A549 (cell line): ENCODE data around the gene PPP6R3. TPM values are rescaled to one million over a fixed set of nuclear protein-coding genes. Genes with fewer than 3 reads are reported as not detected.

Source experiments
- ATAC-seq, 2 experiments: fragments of 200-7000 bp in 1 of 2; fragments of >200 bp in 1 of 2; cut with Nextera tagmentation in 1 of 2; cut with Tn5 transposase in 1 of 2; 3 replicates each; pipeline versions ENCODE4 v1.8.0 to v1.9.1; 2018 to 2020; ENCODE audit warnings: mild to moderate bottlenecking in 1 of 2, moderate library complexity in 1 of 2
- CTCF ChIA-PET: fragments of 300-600 bp; sonication (Branson Sonifier 250); formaldehyde crosslinking; extraction: SDS; loops from one replicate; lab custom pipeline; 2021; ENCODE audit warnings: antibody characterized with exemption, inconsistent platforms; lab: Yijun Ruan, JAX
- POLR2A ChIA-PET: fragments of 350-600 bp; formaldehyde crosslinking; extraction: SDS; loops from one replicate; lab custom pipeline; 2021; ENCODE audit warnings: antibody characterized with exemption, inconsistent platforms; lab: Yijun Ruan, JAX
- DNase-seq, 2 experiments: peaks; one replicate each; pipeline versions ENCODE4 v3.0.0 to v3.0.0-alpha.2; 2011 to 2016; ENCODE audit warnings: low read depth in 1 of 2, low spot score in 1 of 2
- FAIRE-seq: peaks from 2 replicates; lab custom pipeline; 2011; peaks lifted over from hg19 to GRCh38; lab: Jason Lieb, UNC
- H3K27ac ChIP-seq, 2 experiments: fragments of >200 bp; sonication (Bioruptor Twin); formaldehyde crosslinking; 3 replicates each; pipeline ENCODE4 v1.5.1; 2016 to 2017
- H3K4me1 ChIP-seq: fragments of >200 bp; sonication (Bioruptor Twin); formaldehyde crosslinking; 3 replicates; pipeline ENCODE4 v1.6.1; 2016
- H3K4me2 ChIP-seq: fragments of >200 bp; sonication (Bioruptor Twin); formaldehyde crosslinking; 3 replicates; pipeline ENCODE4 v1.6.1; 2016
- H3K4me3 ChIP-seq: fragments of >200 bp; sonication (Bioruptor Twin); formaldehyde crosslinking; 3 replicates; pipeline ENCODE4 v1.5.1; 2016
- H3K9me3 ChIP-seq: fragments of >200 bp; sonication (Bioruptor Twin); formaldehyde crosslinking; 3 replicates; pipeline ENCODE4 v1.6.1; 2016
- BHLHE40 ChIP-seq: IDR thresholded peaks from 2 replicates; pipeline ENCODE4 v1.6.1; 2012; ENCODE audit warnings: low read depth, low read length, inconsistent platforms
- CHD4 ChIP-seq: fragments of 200-600 bp; sonication (generic); IDR thresholded peaks from 2 replicates; pipeline ENCODE4 v1.6.1; 2016; ENCODE audit warnings: antibody characterized with exemption, mild to moderate bottlenecking, borderline replicate concordance
- EHMT2 ChIP-seq: fragments of 200-600 bp; sonication (generic); IDR thresholded peaks from 2 replicates; pipeline ENCODE4 v1.6.1; 2016; ENCODE audit warnings: antibody characterized with exemption, low read depth, mild to moderate bottlenecking, moderate library complexity
- HDAC2 ChIP-seq: fragments of 200-600 bp; sonication (generic); IDR thresholded peaks from 2 replicates; pipeline ENCODE4 v1.6.1; 2016
- HEYL ChIP-seq: fragments of 250-450 bp; sonication (Bioruptor Pico); IDR thresholded peaks from 2 replicates; pipeline ENCODE4 v1.8.0; 2021; ENCODE audit warnings: mild to moderate bottlenecking, moderate library complexity
- HOXB13 ChIP-seq: fragments of 250-450 bp; sonication (Bioruptor Pico); IDR thresholded peaks from 2 replicates; pipeline ENCODE4 v1.5.0; 2020; ENCODE audit warnings: low read depth, mild to moderate bottlenecking, moderate library complexity
- HOXB5 ChIP-seq: fragments of 250-450 bp; sonication (Bioruptor Pico); IDR thresholded peaks from 2 replicates; pipeline ENCODE4 v1.5.0; 2020; ENCODE audit warnings: mild to moderate bottlenecking, moderate library complexity
- JUN ChIP-seq, 2 experiments: fragments of >200 bp; sonication (Bioruptor Twin); formaldehyde crosslinking; IDR thresholded peaks; 2 replicates in 1 of 2; 3 replicates in 1 of 2; pipeline ENCODE4 v1.6.1; 2016 to 2017
- JUNB ChIP-seq: fragments of >200 bp; sonication (Bioruptor Twin); formaldehyde crosslinking; IDR thresholded peaks from 2 replicates; pipeline ENCODE4 v1.6.1; 2016
- KDM1A ChIP-seq: fragments of 200-600 bp; sonication (generic); IDR thresholded peaks from 2 replicates; pipeline ENCODE4 v1.6.1; 2016; ENCODE audit warnings: low read depth, mild to moderate bottlenecking
- MYC ChIP-seq: IDR thresholded peaks from 2 replicates; pipeline ENCODE4 v1.6.1; 2012; ENCODE audit warnings: mild to moderate bottlenecking, inconsistent platforms, low read length, improper control_type of control experiment, borderline replicate concordance
- NPAS2 ChIP-seq: fragments of 250-450 bp; sonication (Bioruptor Pico); IDR thresholded peaks from 2 replicates; pipeline ENCODE4 v1.8.0; 2022; ENCODE audit warnings: mild to moderate bottlenecking, moderate library complexity, borderline replicate concordance
- POLR2AphosphoS2 ChIP-seq: conservative IDR thresholded peaks from 2 replicates; pipeline ENCODE4 v1.6.1; 2012; ENCODE audit warnings: low read length, improper control_type of control experiment, inconsistent platforms
- ZFP36 ChIP-seq: fragments of 450-650 bp; IDR thresholded peaks from 2 replicates; pipeline ENCODE4 v1.6.1; 2014; ENCODE audit warnings: borderline replicate concordance; ENCODE audit not compliant: partially characterized antibody
- ZNF302 ChIP-seq: fragments of 250-450 bp; sonication (Bioruptor Pico); IDR thresholded peaks from 2 replicates; pipeline ENCODE4 v1.9.0; 2021; ENCODE audit warnings: inconsistent platforms, mild to moderate bottlenecking, moderate library complexity
- WGBS: methylation state at CpG from one replicate; pipeline ENCODE4 v1.1.6; 2017; ENCODE audit errors: missing lambda C conversion rate; 5-methylcytosine and 5-hydroxymethylcytosine counted together
- polyA plus RNA-seq, 4 experiments: library from polyadenylated mRNA; depleted of rRNA in 3 of 4; stranded (reverse); fragments of >200 nt; fragmentation: RNase III in 1 of 4; extraction: RNeasy Plus Mini Kit Qiagen cat#74134 plus additional on column Dnase treatment in 1 of 4; gene quantifications; 2 replicates in 3 of 4; 3 replicates in 1 of 4; pipeline ENCODE4 v1.2.3, GENCODE V29; 2011 to 2017
- TF ChIP-seq, protein P1 (sequence below): fragments of 250-450 bp; sonication (Bioruptor Pico); IDR thresholded peaks from 2 replicates; pipeline ENCODE4 v1.5.0; 2020; ENCODE audit warnings: low read depth, mild to moderate bottlenecking, moderate library complexity
- TF ChIP-seq, protein P2 (sequence below): fragments of >200 bp; sonication (Bioruptor Twin); formaldehyde crosslinking; IDR thresholded peaks from 3 replicates; pipeline ENCODE4 v1.6.1; 2016
- TF ChIP-seq, protein P3 (sequence below): fragments of 200-600 bp; sonication (generic); IDR thresholded peaks from 2 replicates; pipeline ENCODE4 v1.6.1; 2016; ENCODE audit warnings: antibody characterized with exemption, mild to moderate bottlenecking, moderate library complexity
- TF ChIP-seq, protein P4 (sequence below): fragments of 150-350 bp; IDR thresholded peaks from 2 replicates; pipeline ENCODE4 v1.6.1; 2014; ENCODE audit warnings: low read depth, mild to moderate bottlenecking, low read length
- TF ChIP-seq, protein P5 (sequence below): fragments of 450-650 bp; IDR thresholded peaks from 2 replicates; pipeline ENCODE4 v1.6.1; 2014; ENCODE audit warnings: antibody characterized with exemption
- TF ChIP-seq, protein P6 (sequence below): IDR thresholded peaks from 2 replicates; pipeline ENCODE4 v1.6.1; 2012

PPP6R3 gene
- polyA plus RNA-seq, 2 of the 4 experiments (the other 2 are of a cell fraction) = 69.7 to 114 TPM

DNA sequence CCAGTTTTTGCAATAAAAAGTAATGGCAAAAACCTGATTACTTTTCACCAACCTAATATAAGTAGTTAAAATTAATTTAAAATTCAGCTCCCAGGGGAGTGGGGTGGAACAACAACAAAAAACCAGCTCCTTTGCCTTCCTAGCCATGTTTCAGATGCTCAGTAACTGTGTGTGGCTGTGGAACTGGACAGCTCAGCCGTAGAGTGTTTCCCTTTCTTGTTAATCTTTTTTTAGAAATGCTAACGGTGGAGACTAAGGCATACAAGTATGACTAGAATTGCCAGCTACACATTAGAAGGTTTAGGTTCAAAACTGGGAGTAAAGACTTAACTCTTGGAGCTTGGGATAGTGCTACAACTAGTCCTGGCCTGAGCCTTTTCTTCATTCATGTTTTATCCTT lies 45.0 kb downstream of the PPP6R3 start:
- 57% methylated on average over 2 of the region's 2 CpGs for WGBS
- no peak for FAIRE-seq
- no peak for ATAC-seq
- no peak overlapping the region for H3K4me2 ChIP-seq
- ChIA-PET CTCF (interaction anchor here (0.6 to 1.6 kb wide), 2 partner anchors 16 to 248 kb away, joined by 3 read pairs; no protein-coding TSS in a partner anchor), POLR2A (no interaction called here)
- H3K9me3 ChIP-seq = no peaks in the 10 kb centered on the region
- no peak overlapping the region for H3K27ac ChIP-seq
- no peak overlapping the region for H3K4me3 ChIP-seq
- no peak for TF ChIP-seq POLR2AphosphoS2
- TF ChIP-seq, protein P1, sequence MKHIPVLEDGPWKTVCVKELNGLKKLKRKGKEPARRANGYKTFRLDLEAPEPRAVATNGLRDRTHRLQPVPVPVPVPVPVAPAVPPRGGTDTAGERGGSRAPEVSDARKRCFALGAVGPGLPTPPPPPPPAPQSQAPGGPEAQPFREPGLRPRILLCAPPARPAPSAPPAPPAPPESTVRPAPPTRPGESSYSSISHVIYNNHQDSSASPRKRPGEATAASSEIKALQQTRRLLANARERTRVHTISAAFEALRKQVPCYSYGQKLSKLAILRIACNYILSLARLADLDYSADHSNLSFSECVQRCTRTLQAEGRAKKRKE (CRISPR knock-in tag) = no peak
- TF ChIP-seq, protein P2, sequence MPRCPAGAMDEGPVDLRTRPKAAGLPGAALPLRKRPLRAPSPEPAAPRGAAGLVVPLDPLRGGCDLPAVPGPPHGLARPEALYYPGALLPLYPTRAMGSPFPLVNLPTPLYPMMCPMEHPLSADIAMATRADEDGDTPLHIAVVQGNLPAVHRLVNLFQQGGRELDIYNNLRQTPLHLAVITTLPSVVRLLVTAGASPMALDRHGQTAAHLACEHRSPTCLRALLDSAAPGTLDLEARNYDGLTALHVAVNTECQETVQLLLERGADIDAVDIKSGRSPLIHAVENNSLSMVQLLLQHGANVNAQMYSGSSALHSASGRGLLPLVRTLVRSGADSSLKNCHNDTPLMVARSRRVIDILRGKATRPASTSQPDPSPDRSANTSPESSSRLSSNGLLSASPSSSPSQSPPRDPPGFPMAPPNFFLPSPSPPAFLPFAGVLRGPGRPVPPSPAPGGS = no peak
- peaks cover 16% of the 10 kb centered on the region for H3K4me1 ChIP-seq
- no peak for DNase-seq

DNA sequence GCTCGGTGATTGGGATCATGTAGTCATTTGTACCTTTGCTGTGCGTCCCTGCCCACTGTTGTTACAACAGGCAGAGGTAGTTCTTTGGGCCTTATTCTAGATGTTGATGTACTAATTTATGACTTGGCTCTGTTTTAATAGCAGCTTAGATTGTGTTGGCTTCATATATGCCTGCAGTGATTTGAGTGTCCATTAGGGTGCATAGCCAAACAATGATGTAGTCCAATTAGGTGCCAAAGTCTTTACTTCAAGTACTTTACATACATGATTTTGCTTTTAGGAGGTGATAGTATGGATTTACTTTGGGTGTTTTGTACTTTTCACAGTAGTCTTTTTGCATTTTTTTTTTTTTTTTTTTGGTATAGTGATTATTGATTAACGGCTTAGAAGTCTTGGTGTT lies 46.4 kb downstream of the PPP6R3 start:
- ATAC-seq = peak in 1 of 2 experiments; percentile 60; a peak in 2 of 6 replicates
- DNase-seq = peak in 1 of 2 experiments; percentile 22
- no peaks in the 10 kb centered on the region for H3K9me3 ChIP-seq

DNA sequence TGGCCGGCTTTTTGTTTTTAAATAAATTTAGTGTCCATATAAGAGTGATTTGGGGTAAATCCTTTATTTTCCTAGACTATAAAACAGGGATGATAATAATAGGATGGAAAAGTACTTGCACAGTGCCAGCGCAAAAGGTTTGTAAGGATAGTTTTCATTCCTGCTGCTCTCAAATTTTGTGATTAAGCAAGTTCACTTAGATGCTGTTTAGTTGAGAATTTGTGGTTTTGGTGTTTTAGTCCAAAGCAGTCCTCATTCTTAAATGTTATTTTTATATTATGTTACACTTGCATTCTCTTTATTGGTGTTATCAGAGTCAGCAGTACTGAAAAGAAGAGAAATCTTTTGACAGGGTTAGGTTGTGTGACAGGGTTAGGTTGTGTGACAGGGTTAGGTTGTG lies 47.9 kb downstream of the PPP6R3 start:
- no peaks in the 10 kb centered on the region for H3K9me3 ChIP-seq
- ChIA-PET CTCF (no interaction called here), POLR2A (no interaction called here)
- no peak overlapping the region for H3K4me3 ChIP-seq
- FAIRE-seq (no peak), ATAC-seq (no peak), DNase-seq (no peak)
- TF ChIP-seq, protein P3, sequence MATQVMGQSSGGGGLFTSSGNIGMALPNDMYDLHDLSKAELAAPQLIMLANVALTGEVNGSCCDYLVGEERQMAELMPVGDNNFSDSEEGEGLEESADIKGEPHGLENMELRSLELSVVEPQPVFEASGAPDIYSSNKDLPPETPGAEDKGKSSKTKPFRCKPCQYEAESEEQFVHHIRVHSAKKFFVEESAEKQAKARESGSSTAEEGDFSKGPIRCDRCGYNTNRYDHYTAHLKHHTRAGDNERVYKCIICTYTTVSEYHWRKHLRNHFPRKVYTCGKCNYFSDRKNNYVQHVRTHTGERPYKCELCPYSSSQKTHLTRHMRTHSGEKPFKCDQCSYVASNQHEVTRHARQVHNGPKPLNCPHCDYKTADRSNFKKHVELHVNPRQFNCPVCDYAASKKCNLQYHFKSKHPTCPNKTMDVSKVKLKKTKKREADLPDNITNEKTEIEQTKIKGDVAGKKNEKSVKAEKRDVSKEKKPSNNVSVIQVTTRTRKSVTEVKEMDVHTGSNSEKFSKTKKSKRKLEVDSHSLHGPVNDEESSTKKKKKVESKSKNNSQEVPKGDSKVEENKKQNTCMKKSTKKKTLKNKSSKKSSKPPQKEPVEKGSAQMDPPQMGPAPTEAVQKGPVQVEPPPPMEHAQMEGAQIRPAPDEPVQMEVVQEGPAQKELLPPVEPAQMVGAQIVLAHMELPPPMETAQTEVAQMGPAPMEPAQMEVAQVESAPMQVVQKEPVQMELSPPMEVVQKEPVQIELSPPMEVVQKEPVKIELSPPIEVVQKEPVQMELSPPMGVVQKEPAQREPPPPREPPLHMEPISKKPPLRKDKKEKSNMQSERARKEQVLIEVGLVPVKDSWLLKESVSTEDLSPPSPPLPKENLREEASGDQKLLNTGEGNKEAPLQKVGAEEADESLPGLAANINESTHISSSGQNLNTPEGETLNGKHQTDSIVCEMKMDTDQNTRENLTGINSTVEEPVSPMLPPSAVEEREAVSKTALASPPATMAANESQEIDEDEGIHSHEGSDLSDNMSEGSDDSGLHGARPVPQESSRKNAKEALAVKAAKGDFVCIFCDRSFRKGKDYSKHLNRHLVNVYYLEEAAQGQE = no peak
- TF ChIP-seq HDAC2 = no peak
- no peak for TF ChIP-seq JUN (IDR thresholded peaks at IDR 0.05)
- WGBS = 96% methylated on average over 2 of the region's 2 CpGs
- H3K4me1 ChIP-seq = peaks cover 16% of the 10 kb centered on the region
- no peak overlapping the region for H3K4me2 ChIP-seq
- no peak overlapping the region for H3K27ac ChIP-seq

More for the DNA sequence above, 46.4 kb downstream of the PPP6R3 start:
- Histone ChIP-seq H3K4me3 (no peak overlapping the region), H3K27ac (no peak overlapping the region), H3K4me2 (no peak overlapping the region), H3K4me1 (peaks cover 16% of the 10 kb centered on the region)
- CTCF ChIA-PET = interaction anchor here (1.4 to 1.6 kb wide), 2 partner anchors 12 to 15 kb away, joined by 3 to 4 read pairs; no protein-coding TSS in a partner anchor
- FAIRE-seq = no peak
- POLR2A ChIA-PET = interaction anchor here (0.6 kb wide), 1 partner anchor 22 kb away, joined by 3 read pairs; no protein-coding TSS in a partner anchor
- 96% methylated on average over 3 of the region's 3 CpGs for WGBS
- no peak for TF ChIP-seq HOXB5
- no peak for TF ChIP-seq CHD4
- TF ChIP-seq HEYL (CRISPR knock-in tag) = no peak
- TF ChIP-seq EHMT2 = no peak
- TF ChIP-seq HDAC2 = no peak
- TF ChIP-seq, protein P4, sequence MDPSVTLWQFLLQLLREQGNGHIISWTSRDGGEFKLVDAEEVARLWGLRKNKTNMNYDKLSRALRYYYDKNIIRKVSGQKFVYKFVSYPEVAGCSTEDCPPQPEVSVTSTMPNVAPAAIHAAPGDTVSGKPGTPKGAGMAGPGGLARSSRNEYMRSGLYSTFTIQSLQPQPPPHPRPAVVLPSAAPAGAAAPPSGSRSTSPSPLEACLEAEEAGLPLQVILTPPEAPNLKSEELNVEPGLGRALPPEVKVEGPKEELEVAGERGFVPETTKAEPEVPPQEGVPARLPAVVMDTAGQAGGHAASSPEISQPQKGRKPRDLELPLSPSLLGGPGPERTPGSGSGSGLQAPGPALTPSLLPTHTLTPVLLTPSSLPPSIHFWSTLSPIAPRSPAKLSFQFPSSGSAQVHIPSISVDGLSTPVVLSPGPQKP = no peak
- no peak for TF ChIP-seq KDM1A
- TF ChIP-seq, protein P5, sequence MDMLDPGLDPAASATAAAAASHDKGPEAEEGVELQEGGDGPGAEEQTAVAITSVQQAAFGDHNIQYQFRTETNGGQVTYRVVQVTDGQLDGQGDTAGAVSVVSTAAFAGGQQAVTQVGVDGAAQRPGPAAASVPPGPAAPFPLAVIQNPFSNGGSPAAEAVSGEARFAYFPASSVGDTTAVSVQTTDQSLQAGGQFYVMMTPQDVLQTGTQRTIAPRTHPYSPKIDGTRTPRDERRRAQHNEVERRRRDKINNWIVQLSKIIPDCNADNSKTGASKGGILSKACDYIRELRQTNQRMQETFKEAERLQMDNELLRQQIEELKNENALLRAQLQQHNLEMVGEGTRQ = no peak
- TF ChIP-seq, protein P2 = no peak
- no peak for TF ChIP-seq MYC
- TF ChIP-seq ZNF302 (CRISPR knock-in tag) = no peak
- no peak for TF ChIP-seq ZFP36
- TF ChIP-seq HOXB13 (CRISPR knock-in tag) = no peak
- no peak for TF ChIP-seq JUNB
- TF ChIP-seq, protein P6, sequence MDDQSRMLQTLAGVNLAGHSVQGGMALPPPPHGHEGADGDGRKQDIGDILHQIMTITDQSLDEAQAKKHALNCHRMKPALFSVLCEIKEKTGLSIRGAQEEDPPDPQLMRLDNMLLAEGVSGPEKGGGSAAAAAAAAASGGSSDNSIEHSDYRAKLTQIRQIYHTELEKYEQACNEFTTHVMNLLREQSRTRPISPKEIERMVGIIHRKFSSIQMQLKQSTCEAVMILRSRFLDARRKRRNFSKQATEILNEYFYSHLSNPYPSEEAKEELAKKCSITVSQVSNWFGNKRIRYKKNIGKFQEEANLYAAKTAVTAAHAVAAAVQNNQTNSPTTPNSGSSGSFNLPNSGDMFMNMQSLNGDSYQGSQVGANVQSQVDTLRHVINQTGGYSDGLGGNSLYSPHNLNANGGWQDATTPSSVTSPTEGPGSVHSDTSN = no peak
- no peak for TF ChIP-seq NPAS2 (CRISPR knock-in tag)
- no peak for TF ChIP-seq BHLHE40
